ENCODE results near the gene LRRC66. TPM values are rescaled to one million over a fixed set of nuclear protein-coding genes. Genes with fewer than 3 reads are reported as not detected.

Gene LRRC66
- total RNA-seq, 1 donor from 2014 or later, result 1.2 TPM

DNA sequence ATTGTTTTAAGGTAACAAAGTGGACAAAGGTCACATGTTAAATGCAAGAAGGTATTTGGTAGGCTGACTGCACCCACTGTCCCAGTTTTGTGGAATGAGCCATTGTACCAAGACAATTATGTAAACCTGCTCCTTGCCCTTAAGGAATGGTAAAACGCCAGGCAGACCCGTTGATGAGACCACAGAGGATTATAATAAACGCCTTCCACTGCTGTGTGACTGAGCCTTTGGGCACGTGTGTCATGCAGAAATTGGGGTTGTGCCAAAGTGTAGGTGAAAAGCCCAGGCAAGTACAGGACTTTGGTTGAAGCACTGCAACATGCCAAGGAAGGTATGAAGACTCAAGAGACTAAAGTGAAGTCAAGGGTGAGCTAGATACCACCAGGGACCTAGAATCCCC lies 59.7 kb downstream of the LRRC66 start:
- Histone ChIP-seq H3K27ac (no peak overlapping the region), H3K27me3 (no peaks in the 10 kb centered on the region), H3K4me1 (no peaks in the 10 kb centered on the region), H3K9me3 (no peaks in the 10 kb centered on the region), H3K4me3 (no peak overlapping the region), H3K36me3 (no peaks in the 10 kb centered on the region)
- intact Hi-C loops (cut with DNase I), result no loop called here
- no peak for DNase-seq (ENCODE audit: extremely low spot score in 2 of 2)
- TF ChIP-seq POLR2AphosphoS5 (IDR thresholded peaks at IDR 0.05; ENCODE audit: insufficient read depth in 1 of 2, low read depth in 1 of 2) (no peak), POLR2A (IDR thresholded peaks at IDR 0.05) (no peak)
- TF ChIP-seq, protein P1, sequence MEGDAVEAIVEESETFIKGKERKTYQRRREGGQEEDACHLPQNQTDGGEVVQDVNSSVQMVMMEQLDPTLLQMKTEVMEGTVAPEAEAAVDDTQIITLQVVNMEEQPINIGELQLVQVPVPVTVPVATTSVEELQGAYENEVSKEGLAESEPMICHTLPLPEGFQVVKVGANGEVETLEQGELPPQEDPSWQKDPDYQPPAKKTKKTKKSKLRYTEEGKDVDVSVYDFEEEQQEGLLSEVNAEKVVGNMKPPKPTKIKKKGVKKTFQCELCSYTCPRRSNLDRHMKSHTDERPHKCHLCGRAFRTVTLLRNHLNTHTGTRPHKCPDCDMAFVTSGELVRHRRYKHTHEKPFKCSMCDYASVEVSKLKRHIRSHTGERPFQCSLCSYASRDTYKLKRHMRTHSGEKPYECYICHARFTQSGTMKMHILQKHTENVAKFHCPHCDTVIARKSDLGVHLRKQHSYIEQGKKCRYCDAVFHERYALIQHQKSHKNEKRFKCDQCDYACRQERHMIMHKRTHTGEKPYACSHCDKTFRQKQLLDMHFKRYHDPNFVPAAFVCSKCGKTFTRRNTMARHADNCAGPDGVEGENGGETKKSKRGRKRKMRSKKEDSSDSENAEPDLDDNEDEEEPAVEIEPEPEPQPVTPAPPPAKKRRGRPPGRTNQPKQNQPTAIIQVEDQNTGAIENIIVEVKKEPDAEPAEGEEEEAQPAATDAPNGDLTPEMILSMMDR (IDR thresholded peaks at IDR 0.05), result no peak

DNA sequence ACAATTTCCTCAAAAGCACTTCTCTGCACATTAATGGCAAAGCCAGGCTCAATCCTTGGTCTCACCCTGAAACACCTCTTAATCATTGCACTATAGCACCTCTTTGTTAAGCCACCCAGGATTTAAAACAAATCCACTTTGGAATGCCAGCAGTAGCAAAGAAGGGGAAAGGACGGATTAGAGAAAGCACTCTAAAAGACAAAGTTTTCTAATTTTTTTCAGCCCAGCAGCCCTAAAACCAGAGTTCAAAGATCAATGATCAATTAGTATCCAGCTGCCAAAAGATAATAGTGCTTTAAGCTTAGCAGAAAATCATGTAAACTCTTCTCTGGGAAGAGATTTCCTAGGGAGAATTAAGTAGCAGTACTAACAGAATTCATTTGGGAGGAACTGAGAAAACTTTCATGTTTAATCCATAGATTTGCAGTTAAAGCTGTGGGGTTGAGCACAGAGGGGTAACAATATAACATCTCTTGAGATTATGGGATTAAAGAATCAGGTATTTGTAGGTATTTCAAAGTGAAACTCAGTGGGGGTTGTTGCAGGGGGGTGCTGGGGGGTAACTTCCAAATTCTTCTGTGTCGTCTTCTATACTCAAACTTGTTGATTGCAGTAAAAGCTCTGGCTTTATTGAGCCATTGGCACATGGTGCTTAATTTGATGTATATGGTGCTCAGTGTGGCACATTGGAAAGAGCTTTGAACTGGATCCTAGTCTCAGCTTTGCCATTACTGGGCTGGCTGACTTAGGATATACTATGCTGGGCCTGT lies 61.8 kb downstream of the LRRC66 start:
- H3K4me3 ChIP-seq, result no peak overlapping the region
- no peaks in the 10 kb centered on the region for H3K4me1 ChIP-seq
- no peak for DNase-seq (ENCODE audit: extremely low spot score in 2 of 2)
- no peaks in the 10 kb centered on the region for H3K27me3 ChIP-seq
- H3K27ac ChIP-seq, result no peak overlapping the region
- intact Hi-C loops (cut with DNase I), result no loop called here
- H3K36me3 ChIP-seq, result no peaks in the 10 kb centered on the region
- no peaks in the 10 kb centered on the region for H3K9me3 ChIP-seq
- no peak for TF ChIP-seq POLR2A (IDR thresholded peaks at IDR 0.05)
- TF ChIP-seq, protein P1 (IDR thresholded peaks at IDR 0.05), result no peak
- no peak for TF ChIP-seq POLR2AphosphoS5 (IDR thresholded peaks at IDR 0.05; ENCODE audit: insufficient read depth in 1 of 2, low read depth in 1 of 2)

Small RNA genes within 50 kb of the gene (small RNA-seq; reads per million reads assigned to genes)
- gene AC104784.1, result not detected

Other genes starting within 250 kb of the LRRC66 start
- 47.4 TPM for gene DCUN1D4, start 177.2 kb downstream of the LRRC66 start, total RNA-seq
- 26.5 TPM for gene SGCB, start 17.9 kb upstream of the LRRC66 start, total RNA-seq
- gene SPATA18, start 30.9 kb upstream of the LRRC66 start, total RNA-seq, result 15.2 TPM

Measured in vagina (tissue), 2 donors.